Raji (cell line): ENCODE data around the gene ATAD5.

Experiments used
- POLR2A ChIP-seq: IDR thresholded peaks from 2 replicates; pipeline ENCODE4 v1.6.1; 2011; ENCODE audit warnings: low read depth, low read length, control low read depth; ENCODE audit not compliant: insufficient read depth

The ATAD5 gene

GRCh38 chr17:30920683-30921543, 89.1 kb downstream of the ATAD5 start:
- TF ChIP-seq POLR2A = no peak

- TF ChIP-seq POLR2A = no peak
Observed at GRCh38 chr17:30921544-30922196, 89.9 kb downstream of the ATAD5 start, which contains the start of gene ADAP2. Gene ADAP2 (plus strand): TSS chr17:30921945. CDS start chr17:30922015, 70 bp downstream.

GRCh38 chr17:30922235-30923030, 90.7 kb downstream of the ATAD5 start:
- TF ChIP-seq POLR2A = no peak

GRCh38 chr17:30924341-30924740, 92.6 kb downstream of the ATAD5 start:
- TF ChIP-seq POLR2A = no peak

GRCh38 chr17:30926516-30926915, 94.8 kb downstream of the ATAD5 start:
- TF ChIP-seq POLR2A = no peak

- no peak for TF ChIP-seq POLR2A
Observed at GRCh38 chr17:30927756-30928155, 96.0 kb downstream of the ATAD5 start.

- no peak for TF ChIP-seq POLR2A
Observed at GRCh38 chr17:30928584-30928983, 96.8 kb downstream of the ATAD5 start.

GRCh38 chr17:30929081-30929633, 97.4 kb downstream of the ATAD5 start:
- TF ChIP-seq POLR2A = no peak

- TF ChIP-seq POLR2A = no peak
Observed at GRCh38 chr17:30930495-30930894, 98.7 kb downstream of the ATAD5 start.

GRCh38 chr17:30933966-30934365, 102.2 kb downstream of the ATAD5 start:
- TF ChIP-seq POLR2A = no peak

GRCh38 chr17:30939051-30939689, 107.4 kb downstream of the ATAD5 start:
- no peak for TF ChIP-seq POLR2A

GRCh38 chr17:30942308-30943079, 110.7 kb downstream of the ATAD5 start:
- no peak for TF ChIP-seq POLR2A
